ENCODE measurements around the gene TRAPPC10. TPM values are rescaled to one million over a fixed set of nuclear protein-coding genes. Genes with fewer than 3 reads are reported as not detected.
"Not testable (repeated sequence)": the region's sequence is repeated elsewhere in the genome, so short reads cannot be mapped to it uniquely, and the experiment has no call there.

TRAPPC10 gene
- polyA plus RNA-seq, 3 donors from 2014 or later: 42.0 to 74.7 (median 43.2) TPM

DNA sequence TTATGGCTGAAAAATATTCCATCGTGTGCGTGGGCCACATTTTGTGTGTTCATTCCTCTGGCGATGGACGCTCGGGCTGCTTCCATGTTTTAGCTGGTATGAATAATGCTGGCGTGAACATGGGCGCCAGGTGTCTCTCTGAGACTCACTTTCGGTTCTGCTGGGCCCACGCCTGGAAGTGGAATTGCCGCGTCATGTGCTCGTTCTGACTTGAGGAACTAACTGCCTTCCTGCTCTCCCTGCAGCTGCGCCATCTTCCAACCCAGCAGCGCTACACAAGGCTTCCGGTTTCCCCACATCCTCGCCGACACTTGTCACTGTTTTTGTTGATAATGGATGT lies 141.8 kb downstream of the TRAPPC10 start:
- H3K9me3 Mint-ChIP-seq; H3K36me3 Mint-ChIP-seq; H3K27ac Mint-ChIP-seq; DNase-seq; H3K27me3 Mint-ChIP-seq (ENCODE audit: low read depth in 3 of 3); H3K4me3 Mint-ChIP-seq: not testable (repeated sequence)
- peaks cover 2 to 11% of the 10 kb centered on the region in 2 donors for H3K4me1 Mint-ChIP-seq

DNA sequence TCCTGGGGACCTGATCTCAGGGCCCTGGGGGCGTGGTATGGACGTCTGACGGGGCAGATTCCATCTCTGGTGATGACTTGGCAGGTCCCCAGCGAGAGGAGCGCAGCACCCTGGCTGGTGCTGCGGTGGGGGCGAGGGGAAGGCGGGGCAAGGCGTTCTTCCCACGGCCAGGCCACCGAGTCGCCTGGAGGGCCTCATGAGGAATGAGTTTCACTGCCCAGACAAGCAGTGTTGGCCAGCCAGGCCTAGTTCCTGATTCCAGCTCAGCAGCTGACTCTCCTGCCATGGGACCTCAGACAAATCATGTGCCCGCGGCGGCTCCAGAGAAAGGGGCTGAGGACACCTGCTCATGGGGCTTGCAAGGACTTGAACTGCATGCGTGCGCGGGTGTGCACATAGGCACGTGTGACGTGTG lies 142.7 kb downstream of the TRAPPC10 start:
- not testable (repeated sequence) for H3K9me3 Mint-ChIP-seq; H3K27ac Mint-ChIP-seq; H3K36me3 Mint-ChIP-seq; H3K4me3 Mint-ChIP-seq; DNase-seq; H3K27me3 Mint-ChIP-seq (ENCODE audit: low read depth in 3 of 3)
- H3K4me1 Mint-ChIP-seq: peaks cover 2 to 11% of the 10 kb centered on the region in 2 donors

DNA sequence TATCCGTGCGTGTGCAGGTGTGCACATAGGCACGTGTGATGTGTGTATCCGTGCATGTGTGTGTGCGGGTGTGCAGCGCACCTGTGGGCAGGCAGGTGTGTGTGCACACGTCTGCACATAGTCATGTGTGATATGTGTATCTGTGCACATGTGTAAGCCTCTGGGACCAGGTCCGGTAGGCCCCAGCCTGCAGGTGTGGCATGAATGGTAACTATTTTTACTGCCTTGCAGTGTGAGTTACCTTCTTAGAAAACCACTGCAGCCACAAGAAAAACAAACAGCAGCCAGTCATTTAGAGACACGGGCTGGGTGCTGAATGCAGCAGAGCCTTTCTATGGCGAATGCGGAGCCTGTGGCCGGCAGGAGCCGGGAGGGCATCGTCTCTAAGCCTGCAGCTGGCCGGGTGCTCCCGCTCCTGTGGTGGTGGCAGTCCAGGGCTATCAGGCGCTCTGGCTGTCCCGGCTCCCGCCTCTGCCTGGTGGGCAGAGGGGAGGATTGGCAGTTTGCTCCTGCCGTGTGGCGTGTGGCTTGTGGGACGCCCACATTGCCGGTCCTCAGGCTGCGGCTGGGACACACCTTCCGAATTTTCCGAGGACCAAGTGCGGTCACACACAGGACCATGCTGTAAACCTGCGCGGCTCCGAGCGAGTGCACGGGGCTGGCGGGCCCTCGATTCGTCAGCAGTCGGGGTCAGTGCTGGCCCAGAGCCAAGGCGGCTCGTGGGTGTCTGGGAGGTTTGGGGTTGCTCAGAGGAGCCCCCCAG lies 143.3 kb downstream of the TRAPPC10 start:
- not testable (repeated sequence) for H3K27ac Mint-ChIP-seq; DNase-seq; H3K4me3 Mint-ChIP-seq; H3K27me3 Mint-ChIP-seq (ENCODE audit: low read depth in 3 of 3); H3K9me3 Mint-ChIP-seq; H3K36me3 Mint-ChIP-seq
- peaks cover 2 to 11% of the 10 kb centered on the region in 2 donors for H3K4me1 Mint-ChIP-seq

DNA sequence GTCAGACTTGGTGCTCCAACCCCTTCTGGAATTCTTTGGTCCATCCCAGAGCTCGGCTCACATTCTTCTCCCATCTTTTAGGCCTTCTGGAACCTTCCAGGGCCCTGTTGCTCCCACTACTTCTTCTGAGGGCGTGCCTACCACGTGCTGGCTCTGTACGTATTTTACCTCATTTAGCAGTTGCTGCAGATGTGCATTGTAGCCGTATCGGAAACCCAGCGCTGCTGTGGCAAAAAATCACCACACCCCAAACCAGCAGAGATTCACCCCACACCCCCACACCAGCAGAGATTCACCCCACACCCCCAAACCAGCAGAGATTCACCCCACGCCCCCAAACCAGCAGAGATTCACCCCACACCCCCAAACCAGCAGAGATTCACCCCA lies 143.9 kb downstream of the TRAPPC10 start:
- H3K4me1 Mint-ChIP-seq: peaks cover 2 to 11% of the 10 kb centered on the region in 2 donors
- not testable (repeated sequence) for H3K4me3 Mint-ChIP-seq; H3K9me3 Mint-ChIP-seq; H3K27me3 Mint-ChIP-seq (ENCODE audit: low read depth in 3 of 3); DNase-seq; H3K27ac Mint-ChIP-seq; H3K36me3 Mint-ChIP-seq

Other genes starting within 250 kb of the TRAPPC10 start
- gene CSTB, start 236.0 kb upstream of the TRAPPC10 start, polyA plus RNA-seq: 10 to 100 TPM; 37.9 to 63.0 (median 52.2) TPM
- 10 to 100 TPM in 2 of 3 donors, 1 to 10 TPM in 1; 6.0 to 16.3 (median 11.6) TPM for gene RRP1, start 222.7 kb upstream of the TRAPPC10 start, polyA plus RNA-seq
- 10 to 100 TPM in 1 of 3 donors, 1 to 10 TPM in 2; 5.6 to 11.8 (median 9.5) TPM for gene AGPAT3, start 147.1 kb upstream of the TRAPPC10 start, polyA plus RNA-seq
- 10 to 100 TPM in 1 of 3 donors, 1 to 10 TPM in 1, under 1 TPM in 1; 0.63 to 23.8 (median 7.4) TPM for gene PWP2, start 95.1 kb downstream of the TRAPPC10 start, polyA plus RNA-seq
- 10 to 100 TPM; 20.9 to 51.9 (median 51.8) TPM for gene GATD3, start 121.4 kb downstream of the TRAPPC10 start, polyA plus RNA-seq
- not detected for gene ICOSLG, start 228.6 kb downstream of the TRAPPC10 start, polyA plus RNA-seq
- gene DNMT3L, start 249.6 kb downstream of the TRAPPC10 start, polyA plus RNA-seq: not detected